Naive thymus-derived CD8-positive, alpha-beta T cell (primary cell): Measurements from ENCODE around the gene TCP11L2. TPM values are rescaled to one million over a fixed set of nuclear protein-coding genes. Genes with fewer than 3 reads are reported as not detected.

Experiments
- ATAC-seq, 2 donors: fragments of 150-1000 bp; cut with Tn5 transposase in 1 of 2; sonication (Bioruptor Pico), chemical (Tn5 transposase) in 1 of 2; 1 replicate in 1 of 2; 2 replicates in 1 of 2; pipeline ENCODE4 v1.10.0; 2021; ENCODE audit warnings: mild to moderate bottlenecking in 2 of 2, moderate library complexity in 2 of 2
- POLR2A ChIA-PET: fragments of 350-600 bp; sonication (Branson Sonifier 250); formaldehyde crosslinking; loops from one replicate; lab custom pipeline; 2021; ENCODE audit warnings: antibody characterized with exemption; lab: Charles Lee
- DNase-seq, 10 donors: peaks; one replicate each; pipeline versions ENCODE4 v3.0.0 to v3.0.0-alpha.2; 2020 to 2022
- H3K27ac Mint-ChIP-seq, 10 donors: one replicate each; pipeline ENCODE4 v1.8.0; 2020 to 2022; ENCODE audit warnings: mild to moderate bottlenecking in 10 of 10, mixed read lengths in 10 of 10, moderate library complexity in 4 of 10, inconsistent platforms in 1 of 10
- H3K27me3 Mint-ChIP-seq, 5 donors: one replicate each; pipeline ENCODE4 v1.8.0; 2021 to 2022; ENCODE audit warnings: mixed read lengths in 5 of 5
- H3K36me3 Mint-ChIP-seq, 3 donors: one replicate each; pipeline ENCODE4 v1.8.0; 2020 to 2022; ENCODE audit warnings: mixed read lengths in 3 of 3, mild to moderate bottlenecking in 2 of 3, inconsistent platforms in 1 of 3
- H3K4me1 Mint-ChIP-seq, 4 donors: one replicate each; pipeline ENCODE4 v1.8.0; 2021 to 2022; ENCODE audit warnings: mixed read lengths in 4 of 4
- H3K4me3 Mint-ChIP-seq, 10 donors: one replicate each; pipeline ENCODE4 v1.8.0; 2020 to 2022; ENCODE audit warnings: mild to moderate bottlenecking in 10 of 10, mixed read lengths in 10 of 10, moderate library complexity in 6 of 10, inconsistent platforms in 1 of 10
- H3K9me3 Mint-ChIP-seq, 9 donors: one replicate each; pipeline ENCODE4 v1.8.0; 2020 to 2022; ENCODE audit warnings: mixed read lengths in 9 of 9, mild to moderate bottlenecking in 3 of 9, inconsistent platforms in 1 of 9, moderate library complexity in 1 of 9
- polyA plus RNA-seq, 3 donors: library from polyadenylated mRNA; unstranded; fragments of 300-500 nt; fragmentation: Illumina TruSeq; gene quantifications; one replicate each; pipeline ENCODE4 v1.2.3, GENCODE V29; 2021
- total RNA-seq, 8 experiments: library from RNA in 2 of 8; stranded (reverse) in 2 of 8; gene quantifications; one replicate each; pipeline ENCODE4 v1.2.3 and lab custom pipeline; 2021 to 2026

TCP11L2 gene
- total and polyA plus RNA-seq, 5 experiments from 2014 or later, result 30.6 to 211 (median 45.4) TPM

- Mint-ChIP-seq H3K4me3 (no peak overlapping the region), H3K27ac (peak overlapping the region in 4 of 10 donors; percentile 0 to 68 (median 18)), H3K27me3 (no peaks in the 10 kb centered on the region), H3K4me1 (peaks cover 4 to 27% (median 18%) of the 10 kb centered on the region in 4 donors), H3K36me3 (peaks cover 8 to 92% (median 46%) of the 10 kb centered on the region in 3 donors), H3K9me3 (peaks cover 0 to 2% (median 0%) of the 10 kb centered on the region in 9 donors)
- DNase-seq (no peak), ATAC-seq (no peak)
- POLR2A ChIA-PET, result interaction anchor here (1.3 to 1.8 kb wide), 2 partner anchors 30 to 85 kb away, joined by 4 to 8 read pairs; partner anchors contain the start of genes CKAP4 and TCP11L2
These were observed 30.0 kb downstream of the TCP11L2 start for GRCh38 chr12:106332536-106332935.

GRCh38 chr12:106333010-106333409 lies 30.5 kb downstream of the TCP11L2 start:
- Mint-ChIP-seq H3K4me3 (no peak overlapping the region), H3K27me3 (no peaks in the 10 kb centered on the region), H3K9me3 (peaks cover 0 to 2% (median 0%) of the 10 kb centered on the region in 9 donors), H3K36me3 (peaks cover 8 to 92% (median 47%) of the 10 kb centered on the region in 3 donors), H3K4me1 (peaks cover 4 to 27% (median 18%) of the 10 kb centered on the region in 4 donors), H3K27ac (peak overlapping the region in 5 of 10 donors; percentile 14 to 68 (median 22))
- POLR2A ChIA-PET, result interaction anchor here (1.3 kb wide), 1 partner anchor 85 kb away, joined by 4 read pairs; the partner anchor contains the start of gene CKAP4
- no peak for ATAC-seq
- DNase-seq, result no peak

- POLR2A ChIA-PET, result no interaction called here
- Mint-ChIP-seq H3K4me1 (peaks cover 4 to 27% (median 21%) of the 10 kb centered on the region in 4 donors), H3K9me3 (peaks cover 0 to 2% (median 0%) of the 10 kb centered on the region in 9 donors), H3K36me3 (peaks cover 8 to 92% (median 48%) of the 10 kb centered on the region in 3 donors), H3K4me3 (no peak overlapping the region), H3K27me3 (no peaks in the 10 kb centered on the region), H3K27ac (peak overlapping the region in 6 of 10 donors; percentile 7 to 68 (median 30))
- ATAC-seq, result no peak
- no peak for DNase-seq
These were observed 31.2 kb downstream of the TCP11L2 start for GRCh38 chr12:106333756-106334155.

- H3K27me3 Mint-ChIP-seq, result no peaks in the 10 kb centered on the region
- peak overlapping the region in 8 of 10 donors; percentile 0 to 79 (median 42) for H3K27ac Mint-ChIP-seq
- H3K4me1 Mint-ChIP-seq, result peaks cover 0 to 23% (median 13%) of the 10 kb centered on the region in 4 donors
- DNase-seq (no peak), ATAC-seq (no peak)
- no peak overlapping the region for H3K4me3 Mint-ChIP-seq
- H3K36me3 Mint-ChIP-seq, result peaks cover under 1 to 95% (median 25%) of the 10 kb centered on the region in 3 donors
- no peaks in the 10 kb centered on the region for H3K9me3 Mint-ChIP-seq
- POLR2A ChIA-PET, result no interaction called here
These were observed 38.7 kb downstream of the TCP11L2 start for GRCh38 chr12:106341086-106341877.

GRCh38 chr12:106342397-106343213 lies 40.1 kb downstream of the TCP11L2 start:
- DNase-seq (no peak), ATAC-seq (no peak)
- H3K36me3 Mint-ChIP-seq, result peaks cover 7 to 91% (median 26%) of the 10 kb centered on the region in 3 donors
- no peaks in the 10 kb centered on the region for H3K9me3 Mint-ChIP-seq
- H3K27ac Mint-ChIP-seq, result peak overlapping the region in 4 of 10 donors; percentile 15 to 88 (median 77)
- H3K4me1 Mint-ChIP-seq, result peaks cover 0 to 23% (median 11%) of the 10 kb centered on the region in 4 donors
- POLR2A ChIA-PET, result no interaction called here
- no peaks in the 10 kb centered on the region for H3K27me3 Mint-ChIP-seq
- H3K4me3 Mint-ChIP-seq, result no peak overlapping the region

- POLR2A ChIA-PET, result no interaction called here
- Mint-ChIP-seq H3K27ac (peak overlapping the region in 2 of 10 donors; percentile 49 to 75), H3K9me3 (no peaks in the 10 kb centered on the region), H3K4me3 (no peak overlapping the region), H3K36me3 (peaks cover 7 to 91% (median 25%) of the 10 kb centered on the region in 3 donors), H3K27me3 (no peaks in the 10 kb centered on the region), H3K4me1 (peaks cover 0 to 21% (median 11%) of the 10 kb centered on the region in 4 donors)
- no peak for DNase-seq
- ATAC-seq, result no peak
These were observed 40.6 kb downstream of the TCP11L2 start for GRCh38 chr12:106343214-106343528.

- Mint-ChIP-seq H3K4me1 (peaks cover 0 to 18% (median 10%) of the 10 kb centered on the region in 4 donors), H3K36me3 (peaks cover 7 to 89% (median 21%) of the 10 kb centered on the region in 3 donors), H3K9me3 (no peaks in the 10 kb centered on the region), H3K4me3 (no peak overlapping the region), H3K27ac (peak overlapping the region in 6 of 10 donors; percentile 1 to 37 (median 13)), H3K27me3 (no peaks in the 10 kb centered on the region)
- DNase-seq, result no peak
- POLR2A ChIA-PET, result interaction anchor here (1.9 kb wide), 1 partner anchor 13 kb away, joined by 5 read pairs; the partner anchor contains the start of gene POLR3B
- no peak for ATAC-seq
These were observed 41.6 kb downstream of the TCP11L2 start for GRCh38 chr12:106344131-106344530.

- Mint-ChIP-seq H3K27ac (peak overlapping the region in 4 of 10 donors; percentile 50 to 73 (median 56)), H3K4me1 (peaks cover 0 to 6% (median 5%) of the 10 kb centered on the region in 4 donors), H3K36me3 (peaks cover 7 to 77% (median 23%) of the 10 kb centered on the region in 3 donors), H3K27me3 (no peaks in the 10 kb centered on the region), H3K4me3 (no peak overlapping the region), H3K9me3 (no peaks in the 10 kb centered on the region)
- ATAC-seq (peak in 1 of 2 donors; percentile 46), DNase-seq (peak in 1 of 10 donors; percentile 17)
- POLR2A ChIA-PET, result interaction anchor here (0.7 to 1.9 kb wide), 3 partner anchors 12 to 108 kb away, joined by 3 to 9 read pairs (median 5); partner anchors contain the start of gene POLR3B
These were observed 43.2 kb downstream of the TCP11L2 start for GRCh38 chr12:106345746-106346145.

GRCh38 chr12:106348411-106348810 lies 45.9 kb downstream of the TCP11L2 start:
- Mint-ChIP-seq H3K9me3 (no peaks in the 10 kb centered on the region), H3K27ac (peak overlapping the region in 3 of 10 donors; percentile 3 to 80 (median 57)), H3K4me3 (no peak overlapping the region), H3K36me3 (peaks cover 7 to 51% (median 16%) of the 10 kb centered on the region in 3 donors), H3K27me3 (no peaks in the 10 kb centered on the region), H3K4me1 (peaks cover 0 to 5% (median under 1%) of the 10 kb centered on the region in 4 donors)
- DNase-seq (no peak), ATAC-seq (no peak)
- POLR2A ChIA-PET, result interaction anchor here (1.0 kb wide), 1 partner anchor 13 kb away, joined by 5 read pairs; no protein-coding TSS in a partner anchor

- ATAC-seq (no peak), DNase-seq (no peak)
- peaks cover 0 to 3% (median 0%) of the 10 kb centered on the region in 5 donors for H3K27me3 Mint-ChIP-seq
- H3K9me3 Mint-ChIP-seq, result no peaks in the 10 kb centered on the region
- peaks cover 0 to 11% (median 4%) of the 10 kb centered on the region in 3 donors for H3K36me3 Mint-ChIP-seq
- POLR2A ChIA-PET, result no interaction called here
- H3K4me1 Mint-ChIP-seq, result peaks cover 6 to 12% (median 11%) of the 10 kb centered on the region in 4 donors
- H3K27ac Mint-ChIP-seq, result no peak overlapping the region
- no peak overlapping the region for H3K4me3 Mint-ChIP-seq
These were observed 50.6 kb downstream of the TCP11L2 start for GRCh38 chr12:106353175-106353574.

- Mint-ChIP-seq H3K4me3 (peak within 1 kb of the TSS; percentile 82 to 97 (median 93)), H3K36me3 (no peaks in the 10 kb centered on the region), H3K9me3 (no peaks in the 10 kb centered on the region), H3K27me3 (peaks cover 0 to 3% (median 0%) of the 10 kb centered on the region in 5 donors), H3K27ac (peak within 1 kb of the TSS; percentile 80 to 97 (median 93)), H3K4me1 (peaks cover 10 to 20% (median 19%) of the 10 kb centered on the region in 4 donors)
- POLR2A ChIA-PET, result interaction anchor here (1.0 to 2.9 kb wide), 10 partner anchors 10 to 1328 kb away, joined by 3 to 57 read pairs (median 6); partner anchors contain the start of genes APPL2, CRY1, PWP1 and TCP11L2
- DNase-seq, result peak; percentile 90 to 100 (median 96)
- ATAC-seq, result peak; percentile 93 to 94
These were observed 55.2 kb downstream of the TCP11L2 start, which contains the start of gene POLR3B for GRCh38 chr12:106357549-106358395. Gene POLR3B (plus strand): TSS chr12:106357748. CDS start chr12:106357880, 132 bp downstream.
